ENCODE results near the gene GRIK2. TPM values are rescaled to one million over a fixed set of nuclear protein-coding genes. Genes with fewer than 3 reads are reported as not detected.

The GRIK2 gene
- total RNA-seq, 4 donors from 2014 or later: 2.0 to 4.0 (median 2.0) TPM; not detected in 1

GRCh38 chr6:101588343-101588742 lies 194.8 kb downstream of the GRIK2 start:
- no peaks in the 10 kb centered on the region for H3K36me3 ChIP-seq
- no peak overlapping the region for H3K4me3 ChIP-seq
- 44 to 61% methylated on average over 3 of the region's 3 CpGs for WGBS, 2 donors (ENCODE audit: low coverage in 1 of 2)
- H3K27ac ChIP-seq: no peak overlapping the region
- H3K9me3 ChIP-seq: no peaks in the 10 kb centered on the region
- no peaks in the 10 kb centered on the region for H3K27me3 ChIP-seq
- in situ Hi-C loops (cut with MboI; ENCODE audit: low pct_ligation_motif_present in 1 of 4, low pct_unique_long_range_greater_than_20kb in 1 of 4, low sequenced_read_pairs in 3 of 4) (no loop called here), intact Hi-C loops (cut with DNase I; ENCODE audit: low total_unique reads) (no loop called here)
- H3K4me1 ChIP-seq: no peaks in the 10 kb centered on the region
- DNase-seq: no peak
- TF ChIP-seq POLR2AphosphoS5 (IDR thresholded peaks at IDR 0.05) (no peak), CTCF (IDR thresholded peaks at IDR 0.05) (no peak), POLR2A (IDR thresholded peaks at IDR 0.05) (no peak), EP300 (IDR thresholded peaks at IDR 0.05; ENCODE audit: low read depth) (no peak)

GRCh38 chr6:101595276-101595675 lies 201.8 kb downstream of the GRIK2 start:
- Histone ChIP-seq H3K27ac (no peak overlapping the region), H3K4me1 (no peaks in the 10 kb centered on the region), H3K27me3 (no peaks in the 10 kb centered on the region), H3K36me3 (no peaks in the 10 kb centered on the region), H3K9me3 (no peaks in the 10 kb centered on the region), H3K4me3 (no peak overlapping the region)
- no peak for DNase-seq
- TF ChIP-seq POLR2AphosphoS5 (IDR thresholded peaks at IDR 0.05): no peak
- intact Hi-C loops (cut with DNase I; ENCODE audit: low total_unique reads) (no loop called here), in situ Hi-C loops (cut with MboI; ENCODE audit: low pct_ligation_motif_present in 1 of 4, low pct_unique_long_range_greater_than_20kb in 1 of 4, low sequenced_read_pairs in 3 of 4) (no loop called here)

- in situ Hi-C loops (cut with MboI; ENCODE audit: low pct_ligation_motif_present in 1 of 4, low pct_unique_long_range_greater_than_20kb in 1 of 4, low sequenced_read_pairs in 3 of 4) (no loop called here), intact Hi-C loops (cut with DNase I; ENCODE audit: low total_unique reads) (no loop called here)
- no peak for DNase-seq
- Histone ChIP-seq H3K4me3 (no peak overlapping the region), H3K9me3 (no peaks in the 10 kb centered on the region), H3K27me3 (no peaks in the 10 kb centered on the region), H3K27ac (no peak overlapping the region), H3K36me3 (no peaks in the 10 kb centered on the region), H3K4me1 (no peaks in the 10 kb centered on the region)
- no peak for TF ChIP-seq POLR2A (IDR thresholded peaks at IDR 0.05)
- TF ChIP-seq POLR2AphosphoS5 (IDR thresholded peaks at IDR 0.05): no peak
- no peak for TF ChIP-seq EP300 (IDR thresholded peaks at IDR 0.05; ENCODE audit: low read depth)
- TF ChIP-seq CTCF (IDR thresholded peaks at IDR 0.05): no peak
- WGBS, 2 donors (ENCODE audit: low coverage in 1 of 2): 64 to 70% methylated on average over 4 of the region's 4 CpGs
These were observed 204.2 kb downstream of the GRIK2 start for GRCh38 chr6:101597693-101598092.

- Histone ChIP-seq H3K4me3 (no peak overlapping the region), H3K36me3 (no peaks in the 10 kb centered on the region), H3K27ac (no peak overlapping the region), H3K27me3 (no peaks in the 10 kb centered on the region), H3K9me3 (no peaks in the 10 kb centered on the region), H3K4me1 (peaks cover 0 to 7% (median 0%) of the 10 kb centered on the region in 4 donors)
- 86 to 88% methylated on average over 5 of the region's 5 CpGs for WGBS, 2 donors (ENCODE audit: low coverage in 1 of 2)
- TF ChIP-seq POLR2AphosphoS5 (IDR thresholded peaks at IDR 0.05) (no peak), EP300 (IDR thresholded peaks at IDR 0.05; ENCODE audit: low read depth) (no peak), CTCF (IDR thresholded peaks at IDR 0.05) (no peak), POLR2A (IDR thresholded peaks at IDR 0.05) (no peak)
- DNase-seq: no peak
- in situ Hi-C loops (cut with MboI; ENCODE audit: low pct_ligation_motif_present in 1 of 4, low pct_unique_long_range_greater_than_20kb in 1 of 4, low sequenced_read_pairs in 3 of 4): no loop called here
- intact Hi-C loops (cut with DNase I; ENCODE audit: low total_unique reads): no loop called here
These were observed 211.9 kb downstream of the GRIK2 start for GRCh38 chr6:101605426-101605825.

DNA sequence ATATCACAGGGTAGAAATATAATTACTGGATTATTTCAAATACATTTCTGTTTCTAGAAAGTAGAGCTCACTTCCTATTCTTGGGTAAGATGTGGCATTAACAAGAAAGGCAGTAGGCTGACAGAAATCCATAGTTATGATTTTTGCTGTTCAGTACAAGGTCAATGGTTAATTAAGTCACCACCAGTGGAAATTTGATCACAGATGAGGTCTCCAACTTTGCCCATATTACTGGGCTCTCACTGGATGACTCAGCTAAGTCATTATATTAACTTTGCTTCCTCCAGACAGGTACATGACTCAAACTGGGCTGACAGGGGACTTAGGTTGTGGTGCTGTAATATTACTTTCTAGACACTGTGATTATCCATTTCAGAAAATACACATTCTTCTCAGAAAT lies 212.4 kb downstream of the GRIK2 start:
- TF ChIP-seq EP300 (IDR thresholded peaks at IDR 0.05; ENCODE audit: low read depth) (no peak), POLR2AphosphoS5 (IDR thresholded peaks at IDR 0.05) (no peak), POLR2A (IDR thresholded peaks at IDR 0.05) (no peak), CTCF (IDR thresholded peaks at IDR 0.05) (no peak)
- no peak for DNase-seq
- intact Hi-C loops (cut with DNase I; ENCODE audit: low total_unique reads) (no loop called here), in situ Hi-C loops (cut with MboI; ENCODE audit: low pct_ligation_motif_present in 1 of 4, low pct_unique_long_range_greater_than_20kb in 1 of 4, low sequenced_read_pairs in 3 of 4) (no loop called here)
- Histone ChIP-seq H3K27ac (no peak overlapping the region), H3K4me1 (peaks cover 0 to 7% (median 0%) of the 10 kb centered on the region in 4 donors), H3K27me3 (no peaks in the 10 kb centered on the region), H3K4me3 (no peak overlapping the region), H3K36me3 (no peaks in the 10 kb centered on the region), H3K9me3 (no peaks in the 10 kb centered on the region)
